ENCODE results near the gene SNPH.

DNA sequence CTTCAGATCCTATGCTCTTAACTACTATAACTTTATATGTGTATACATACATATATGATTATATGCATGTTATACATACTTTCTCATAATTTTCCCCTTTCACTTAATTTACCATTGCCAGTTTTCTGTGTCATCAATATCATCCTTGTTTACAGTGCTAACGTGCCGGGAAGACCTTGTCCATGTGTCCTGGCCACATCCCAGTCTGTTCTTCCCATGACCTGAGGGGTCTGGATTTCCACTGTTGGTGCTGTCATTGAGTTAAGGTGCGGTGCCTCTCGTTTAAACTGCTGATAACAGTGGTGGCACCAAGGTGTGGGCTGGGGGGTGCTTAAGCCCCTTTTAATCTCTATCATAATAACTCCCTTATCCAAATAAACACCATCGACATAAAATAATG is 71.3 kb downstream of the SNPH start:
- TF ChIP-seq, protein P1, sequence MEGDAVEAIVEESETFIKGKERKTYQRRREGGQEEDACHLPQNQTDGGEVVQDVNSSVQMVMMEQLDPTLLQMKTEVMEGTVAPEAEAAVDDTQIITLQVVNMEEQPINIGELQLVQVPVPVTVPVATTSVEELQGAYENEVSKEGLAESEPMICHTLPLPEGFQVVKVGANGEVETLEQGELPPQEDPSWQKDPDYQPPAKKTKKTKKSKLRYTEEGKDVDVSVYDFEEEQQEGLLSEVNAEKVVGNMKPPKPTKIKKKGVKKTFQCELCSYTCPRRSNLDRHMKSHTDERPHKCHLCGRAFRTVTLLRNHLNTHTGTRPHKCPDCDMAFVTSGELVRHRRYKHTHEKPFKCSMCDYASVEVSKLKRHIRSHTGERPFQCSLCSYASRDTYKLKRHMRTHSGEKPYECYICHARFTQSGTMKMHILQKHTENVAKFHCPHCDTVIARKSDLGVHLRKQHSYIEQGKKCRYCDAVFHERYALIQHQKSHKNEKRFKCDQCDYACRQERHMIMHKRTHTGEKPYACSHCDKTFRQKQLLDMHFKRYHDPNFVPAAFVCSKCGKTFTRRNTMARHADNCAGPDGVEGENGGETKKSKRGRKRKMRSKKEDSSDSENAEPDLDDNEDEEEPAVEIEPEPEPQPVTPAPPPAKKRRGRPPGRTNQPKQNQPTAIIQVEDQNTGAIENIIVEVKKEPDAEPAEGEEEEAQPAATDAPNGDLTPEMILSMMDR (IDR thresholded peaks at IDR 0.05; ENCODE audit: low read depth, low read length, missing input control) = no peak
- TF ChIP-seq EGR1 (IDR thresholded peaks at IDR 0.05; ENCODE audit: low read depth in 2 of 2) (no peak), TAF1 (conservative IDR thresholded peaks at IDR 0.05) (no peak)
- TF ChIP-seq, protein P2, sequence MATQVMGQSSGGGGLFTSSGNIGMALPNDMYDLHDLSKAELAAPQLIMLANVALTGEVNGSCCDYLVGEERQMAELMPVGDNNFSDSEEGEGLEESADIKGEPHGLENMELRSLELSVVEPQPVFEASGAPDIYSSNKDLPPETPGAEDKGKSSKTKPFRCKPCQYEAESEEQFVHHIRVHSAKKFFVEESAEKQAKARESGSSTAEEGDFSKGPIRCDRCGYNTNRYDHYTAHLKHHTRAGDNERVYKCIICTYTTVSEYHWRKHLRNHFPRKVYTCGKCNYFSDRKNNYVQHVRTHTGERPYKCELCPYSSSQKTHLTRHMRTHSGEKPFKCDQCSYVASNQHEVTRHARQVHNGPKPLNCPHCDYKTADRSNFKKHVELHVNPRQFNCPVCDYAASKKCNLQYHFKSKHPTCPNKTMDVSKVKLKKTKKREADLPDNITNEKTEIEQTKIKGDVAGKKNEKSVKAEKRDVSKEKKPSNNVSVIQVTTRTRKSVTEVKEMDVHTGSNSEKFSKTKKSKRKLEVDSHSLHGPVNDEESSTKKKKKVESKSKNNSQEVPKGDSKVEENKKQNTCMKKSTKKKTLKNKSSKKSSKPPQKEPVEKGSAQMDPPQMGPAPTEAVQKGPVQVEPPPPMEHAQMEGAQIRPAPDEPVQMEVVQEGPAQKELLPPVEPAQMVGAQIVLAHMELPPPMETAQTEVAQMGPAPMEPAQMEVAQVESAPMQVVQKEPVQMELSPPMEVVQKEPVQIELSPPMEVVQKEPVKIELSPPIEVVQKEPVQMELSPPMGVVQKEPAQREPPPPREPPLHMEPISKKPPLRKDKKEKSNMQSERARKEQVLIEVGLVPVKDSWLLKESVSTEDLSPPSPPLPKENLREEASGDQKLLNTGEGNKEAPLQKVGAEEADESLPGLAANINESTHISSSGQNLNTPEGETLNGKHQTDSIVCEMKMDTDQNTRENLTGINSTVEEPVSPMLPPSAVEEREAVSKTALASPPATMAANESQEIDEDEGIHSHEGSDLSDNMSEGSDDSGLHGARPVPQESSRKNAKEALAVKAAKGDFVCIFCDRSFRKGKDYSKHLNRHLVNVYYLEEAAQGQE (IDR thresholded peaks at IDR 0.05) = no peak

Measured in liver (tissue), 3 donors.